Panc1 (cell line): Measurements from ENCODE around the gene TRIM68. TPM values are rescaled to one million over a fixed set of nuclear protein-coding genes. Genes with fewer than 3 reads are reported as not detected.

ENCODE experiments used
- ATAC-seq: fragments of 200-7000 bp; cut with Tn5 transposase; 2 replicates; pipeline ENCODE4 v1.9.1; 2020; ENCODE audit warnings: mild to moderate bottlenecking, moderate library complexity
- BruUV-seq: library from RNA; stranded (reverse); fragments of 400-500 nt; replicated peaks from 2 replicates; lab custom pipeline; 2021; lab: Mats Ljungman, UMichigan
- CTCF ChIA-PET: fragments of 300-600 bp; sonication (Branson Sonifier 250); formaldehyde crosslinking; loops from one replicate; lab custom pipeline; 2022; ENCODE audit warnings: antibody characterized with exemption; lab: Charles Lee
- POLR2A ChIA-PET: fragments of 300-600 bp; sonication (Branson Sonifier 250); formaldehyde crosslinking; loops from one replicate; lab custom pipeline; 2022; ENCODE audit warnings: antibody characterized with exemption; lab: Charles Lee
- DNase-seq: peaks from one replicate; pipeline ENCODE4 v3.0.0-alpha.2; 2010; ENCODE audit warnings: low read depth, low spot score
- H3K27ac ChIP-seq: 2 replicates; pipeline ENCODE4 v1.5.1; 2011; ENCODE audit warnings: mild to moderate bottlenecking, low read length, inconsistent platforms
- H3K27me3 ChIP-seq: fragments of 200-500 bp; sonication (Bioruptor generic); 2 replicates; pipeline ENCODE4 v1.6.0; 2014; ENCODE audit warnings: low read length, inconsistent platforms; ENCODE audit not compliant: control insufficient read depth, insufficient read depth
- H3K36me3 ChIP-seq: fragments of 200-500 bp; sonication (Bioruptor generic); 2 replicates; pipeline ENCODE4 v1.5.1; 2014; ENCODE audit warnings: inconsistent platforms, mild to moderate bottlenecking, low read length, moderate library complexity; ENCODE audit not compliant: control insufficient read depth, insufficient read depth
- H3K4me1 ChIP-seq: 2 replicates; pipeline ENCODE4 v1.5.1; 2011; ENCODE audit warnings: inconsistent platforms, mild to moderate bottlenecking, low read length, moderate library complexity; ENCODE audit not compliant: control insufficient read depth, insufficient read depth
- H3K4me3 ChIP-seq, 2 experiments: 2 replicates each; pipeline ENCODE4 v1.5.1; 2011 to 2012; ENCODE audit warnings: low read depth in 2 of 2, low read length in 2 of 2, mild to moderate bottlenecking in 2 of 2, inconsistent platforms in 1 of 2, moderate library complexity in 1 of 2
- H3K9me3 ChIP-seq: fragments of 200-500 bp; sonication (Bioruptor generic); 2 replicates; pipeline ENCODE4 v1.5.1; 2014; ENCODE audit warnings: low read depth, mild to moderate bottlenecking, inconsistent platforms, low read length, moderate library complexity; ENCODE audit not compliant: control insufficient read depth, insufficient read depth
- POLR2AphosphoS5 ChIP-seq: IDR thresholded peaks from 2 replicates; pipeline ENCODE4 v1.6.1; 2012; ENCODE audit warnings: mild to moderate bottlenecking, low read depth, low read length, moderate library complexity
- SIN3A ChIP-seq: IDR thresholded peaks from 2 replicates; pipeline ENCODE4 v1.6.1; 2012; ENCODE audit warnings: low read depth, mild to moderate bottlenecking, low read length, moderate library complexity, borderline replicate concordance; ENCODE audit not compliant: insufficient read depth
- TCF7L2 ChIP-seq: IDR thresholded peaks from 2 replicates; pipeline ENCODE4 v1.6.1; 2011; ENCODE audit warnings: mild to moderate bottlenecking, low read depth, low read length, inconsistent platforms
- in situ Hi-C: cut with HindIII; loops from 2 replicates; pipeline ENCODE4 v1.10.0; 2016; ENCODE audit warnings: low sequenced_read_pairs, low pct_unique_long_range_greater_than_20kb
- intact Hi-C: fragments of 100-400 bp; cut with micrococcal nuclease; formaldehyde crosslinking; loops from one replicate; pipeline ENCODE4 v1.10.0; 2022; ENCODE audit not compliant: unreplicated experiment
- total RNA-seq: library from RNA; stranded (reverse); gene quantifications from one replicate; pipeline ENCODE4 v1.2.1, GENCODE V29; 2021; ENCODE audit not compliant: unreplicated experiment
- TF ChIP-seq, protein P1 (sequence below): fragments of 450-650 bp; IDR thresholded peaks from 2 replicates; pipeline ENCODE4 v1.5.1; 2017; ENCODE audit warnings: mild to moderate bottlenecking
- TF ChIP-seq, protein P2 (sequence below), 2 experiments: IDR thresholded peaks; 2 replicates each; pipeline ENCODE4 v1.6.1; 2011 to 2012; ENCODE audit warnings: low read depth in 2 of 2, control low read depth in 1 of 2, low read length in 1 of 2, mild to moderate bottlenecking in 1 of 2, moderate library complexity in 1 of 2; ENCODE audit not compliant: insufficient read depth in 1 of 2

Gene TRIM68
- total RNA-seq, 1 experiment from 2014 or later, result 18.5 TPM

DNA sequence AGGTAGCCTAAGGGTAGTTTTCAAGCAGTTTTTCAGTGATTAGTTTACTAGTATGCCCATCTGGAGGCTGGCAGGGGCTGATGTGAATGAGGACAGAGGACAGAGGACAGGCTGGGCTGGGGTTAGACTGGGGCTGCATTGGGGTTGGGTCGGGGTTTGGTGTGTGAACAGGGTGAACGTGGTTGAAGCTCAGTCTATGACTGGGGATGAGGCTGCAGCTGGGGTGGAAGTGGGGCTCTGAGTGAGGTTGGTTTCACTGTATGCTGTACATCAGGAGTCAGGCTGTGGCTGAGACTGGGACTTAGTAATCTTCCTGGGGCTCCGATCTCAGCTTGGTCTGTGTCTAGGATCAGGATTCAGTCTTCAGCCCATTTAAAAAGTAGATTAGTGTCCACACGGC, 36.2 kb upstream of the TRIM68 start:
- ATAC-seq (no peak), DNase-seq (no peak)
- ChIA-PET POLR2A (interaction anchor here (0.6 kb wide), 1 partner anchor 898 kb away, joined by 5 read pairs; no protein-coding TSS in a partner anchor), CTCF (no interaction called here)
- TF ChIP-seq, protein P1, sequence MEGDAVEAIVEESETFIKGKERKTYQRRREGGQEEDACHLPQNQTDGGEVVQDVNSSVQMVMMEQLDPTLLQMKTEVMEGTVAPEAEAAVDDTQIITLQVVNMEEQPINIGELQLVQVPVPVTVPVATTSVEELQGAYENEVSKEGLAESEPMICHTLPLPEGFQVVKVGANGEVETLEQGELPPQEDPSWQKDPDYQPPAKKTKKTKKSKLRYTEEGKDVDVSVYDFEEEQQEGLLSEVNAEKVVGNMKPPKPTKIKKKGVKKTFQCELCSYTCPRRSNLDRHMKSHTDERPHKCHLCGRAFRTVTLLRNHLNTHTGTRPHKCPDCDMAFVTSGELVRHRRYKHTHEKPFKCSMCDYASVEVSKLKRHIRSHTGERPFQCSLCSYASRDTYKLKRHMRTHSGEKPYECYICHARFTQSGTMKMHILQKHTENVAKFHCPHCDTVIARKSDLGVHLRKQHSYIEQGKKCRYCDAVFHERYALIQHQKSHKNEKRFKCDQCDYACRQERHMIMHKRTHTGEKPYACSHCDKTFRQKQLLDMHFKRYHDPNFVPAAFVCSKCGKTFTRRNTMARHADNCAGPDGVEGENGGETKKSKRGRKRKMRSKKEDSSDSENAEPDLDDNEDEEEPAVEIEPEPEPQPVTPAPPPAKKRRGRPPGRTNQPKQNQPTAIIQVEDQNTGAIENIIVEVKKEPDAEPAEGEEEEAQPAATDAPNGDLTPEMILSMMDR, result no peak
- TF ChIP-seq, protein P2, sequence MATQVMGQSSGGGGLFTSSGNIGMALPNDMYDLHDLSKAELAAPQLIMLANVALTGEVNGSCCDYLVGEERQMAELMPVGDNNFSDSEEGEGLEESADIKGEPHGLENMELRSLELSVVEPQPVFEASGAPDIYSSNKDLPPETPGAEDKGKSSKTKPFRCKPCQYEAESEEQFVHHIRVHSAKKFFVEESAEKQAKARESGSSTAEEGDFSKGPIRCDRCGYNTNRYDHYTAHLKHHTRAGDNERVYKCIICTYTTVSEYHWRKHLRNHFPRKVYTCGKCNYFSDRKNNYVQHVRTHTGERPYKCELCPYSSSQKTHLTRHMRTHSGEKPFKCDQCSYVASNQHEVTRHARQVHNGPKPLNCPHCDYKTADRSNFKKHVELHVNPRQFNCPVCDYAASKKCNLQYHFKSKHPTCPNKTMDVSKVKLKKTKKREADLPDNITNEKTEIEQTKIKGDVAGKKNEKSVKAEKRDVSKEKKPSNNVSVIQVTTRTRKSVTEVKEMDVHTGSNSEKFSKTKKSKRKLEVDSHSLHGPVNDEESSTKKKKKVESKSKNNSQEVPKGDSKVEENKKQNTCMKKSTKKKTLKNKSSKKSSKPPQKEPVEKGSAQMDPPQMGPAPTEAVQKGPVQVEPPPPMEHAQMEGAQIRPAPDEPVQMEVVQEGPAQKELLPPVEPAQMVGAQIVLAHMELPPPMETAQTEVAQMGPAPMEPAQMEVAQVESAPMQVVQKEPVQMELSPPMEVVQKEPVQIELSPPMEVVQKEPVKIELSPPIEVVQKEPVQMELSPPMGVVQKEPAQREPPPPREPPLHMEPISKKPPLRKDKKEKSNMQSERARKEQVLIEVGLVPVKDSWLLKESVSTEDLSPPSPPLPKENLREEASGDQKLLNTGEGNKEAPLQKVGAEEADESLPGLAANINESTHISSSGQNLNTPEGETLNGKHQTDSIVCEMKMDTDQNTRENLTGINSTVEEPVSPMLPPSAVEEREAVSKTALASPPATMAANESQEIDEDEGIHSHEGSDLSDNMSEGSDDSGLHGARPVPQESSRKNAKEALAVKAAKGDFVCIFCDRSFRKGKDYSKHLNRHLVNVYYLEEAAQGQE (IDR thresholded peaks at IDR 0.05; ENCODE audit: insufficient read depth in 1 of 2, low read depth in 2 of 2, low read length in 1 of 2), result no peak
- TF ChIP-seq POLR2AphosphoS5 (no peak), TCF7L2 (no peak), SIN3A (no peak)
- no peak overlapping the region for H3K4me3 ChIP-seq
- no peaks in the 10 kb centered on the region for H3K4me1 ChIP-seq
- no peaks in the 10 kb centered on the region for H3K36me3 ChIP-seq
- peaks cover 9% of the 10 kb centered on the region for H3K27me3 ChIP-seq
- intact Hi-C loops (no loop called here), in situ Hi-C loops (no loop called here)
- no peaks in the 10 kb centered on the region for H3K9me3 ChIP-seq
- no TSS peak for BruUV-seq
- H3K27ac ChIP-seq, result no peak overlapping the region

DNA sequence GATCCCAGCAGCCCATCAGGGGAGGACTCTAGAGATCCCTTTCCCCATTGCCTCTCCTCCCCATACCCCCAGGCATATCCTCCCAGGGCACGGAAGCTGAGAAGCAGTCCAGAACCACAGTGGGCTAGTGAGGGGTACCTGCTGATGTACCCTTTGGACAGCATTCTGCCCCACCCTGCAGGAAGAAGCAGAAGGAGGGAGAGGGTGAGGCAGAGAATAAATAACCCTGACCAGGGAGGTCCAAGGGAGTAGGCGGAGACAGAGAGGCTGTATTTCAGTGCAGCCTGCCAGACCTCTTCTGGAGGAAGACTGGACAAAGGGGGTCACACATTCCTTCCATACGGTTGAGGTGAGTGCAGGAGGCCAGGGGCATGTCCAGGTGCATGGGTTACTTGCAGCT, 35.7 kb upstream of the TRIM68 start, which contains the start of gene OR51E1:
TSS of gene OR51E1 (plus strand) at position 301 of the 400 bp plus-strand sequence. CDS start 8,545 bp downstream, outside the sequence.
- Histone ChIP-seq H3K4me3 (no peak within 1 kb of the TSS), H3K9me3 (no peaks in the 10 kb centered on the region), H3K36me3 (no peaks in the 10 kb centered on the region), H3K27ac (no peak within 1 kb of the TSS), H3K4me1 (no peaks in the 10 kb centered on the region), H3K27me3 (peaks cover 9% of the 10 kb centered on the region)
- TF ChIP-seq, protein P1, result no peak
- TF ChIP-seq SIN3A (no peak), TCF7L2 (no peak), POLR2AphosphoS5 (no peak)
- TF ChIP-seq, protein P2 (IDR thresholded peaks at IDR 0.05; ENCODE audit: insufficient read depth in 1 of 2, low read depth in 2 of 2, low read length in 1 of 2), result no peak
- BruUV-seq, result no TSS peak
- ATAC-seq (no peak), DNase-seq (no peak)
- ChIA-PET CTCF (no interaction called here), POLR2A (no interaction called here)
- in situ Hi-C loops, result no loop called here
- intact Hi-C loops, result no loop called here
